Measurements from ENCODE around the gene IL1B.

The IL1B gene

DNA sequence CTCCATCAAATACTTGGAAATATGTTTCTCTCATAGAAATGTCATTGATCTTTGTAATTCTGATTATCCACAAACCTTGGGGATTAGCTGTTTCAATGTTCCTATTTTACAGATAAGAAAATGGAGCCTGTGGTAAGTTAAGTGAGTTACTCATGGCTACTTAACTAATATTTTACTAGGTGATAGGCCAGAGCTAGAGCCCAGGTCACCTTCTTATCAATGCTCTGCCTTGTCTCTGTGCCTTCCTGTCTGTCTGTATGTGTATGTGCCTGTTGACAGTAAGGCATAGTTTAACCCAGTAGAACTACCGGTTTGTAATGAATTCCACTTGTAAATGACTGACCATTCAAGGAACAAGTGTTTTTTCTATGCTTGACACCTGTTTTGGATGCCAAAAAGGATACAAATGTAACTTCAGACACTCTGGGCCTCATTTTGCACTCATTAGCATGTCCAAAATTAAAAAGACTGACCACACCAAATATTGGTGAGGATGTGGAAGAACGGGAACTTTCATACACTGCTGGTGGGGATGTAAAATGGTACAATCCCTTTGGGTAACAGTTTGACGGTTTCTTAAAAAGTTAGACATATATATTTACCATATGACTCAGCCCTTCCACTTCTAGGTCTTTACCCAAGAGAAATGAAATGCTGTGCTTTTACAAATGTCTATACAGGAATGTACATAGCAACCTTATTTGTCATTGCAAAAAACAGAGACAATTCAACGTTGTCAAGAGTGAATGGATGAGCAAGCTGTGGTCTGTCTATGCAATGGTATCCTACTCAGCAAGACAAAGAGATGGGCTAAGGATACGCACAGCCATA is 32.7 kb downstream of the IL1B start:
- DNase-seq = no peak

DNA sequence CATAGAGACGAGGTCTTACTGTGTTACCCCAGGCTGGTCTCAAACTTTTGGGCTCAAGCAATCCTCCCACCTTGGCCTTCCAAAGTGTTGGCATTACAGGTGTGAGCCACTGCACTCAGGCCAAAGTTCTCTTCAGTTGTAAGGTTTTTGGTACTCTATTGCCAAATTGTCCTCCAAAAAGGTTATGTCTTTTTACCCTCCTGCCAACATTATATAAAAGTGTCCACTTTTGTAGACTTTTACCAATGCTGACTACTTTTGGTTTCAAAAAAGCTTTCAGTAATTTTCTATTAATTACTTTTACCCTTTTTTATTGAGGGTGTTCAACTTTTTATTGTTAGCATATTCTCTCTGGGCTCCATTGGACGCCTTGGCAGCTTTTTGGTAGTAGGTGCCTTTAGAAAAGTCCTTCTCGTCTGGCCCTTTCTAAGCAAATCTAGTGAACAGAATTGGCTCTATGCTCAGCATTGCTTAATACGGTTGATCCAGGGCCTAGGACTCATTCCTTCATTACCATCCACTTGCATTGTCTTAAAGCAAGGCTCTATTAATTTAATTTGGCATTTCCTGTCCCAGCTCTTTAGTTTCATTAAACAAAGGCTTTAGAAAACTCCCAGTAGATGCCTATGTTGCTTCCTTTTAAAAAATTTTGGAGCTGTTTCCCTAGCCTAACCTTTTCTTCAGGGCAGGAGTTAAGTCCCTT is 35.5 kb downstream of the IL1B start:
- no peak for DNase-seq

DNA sequence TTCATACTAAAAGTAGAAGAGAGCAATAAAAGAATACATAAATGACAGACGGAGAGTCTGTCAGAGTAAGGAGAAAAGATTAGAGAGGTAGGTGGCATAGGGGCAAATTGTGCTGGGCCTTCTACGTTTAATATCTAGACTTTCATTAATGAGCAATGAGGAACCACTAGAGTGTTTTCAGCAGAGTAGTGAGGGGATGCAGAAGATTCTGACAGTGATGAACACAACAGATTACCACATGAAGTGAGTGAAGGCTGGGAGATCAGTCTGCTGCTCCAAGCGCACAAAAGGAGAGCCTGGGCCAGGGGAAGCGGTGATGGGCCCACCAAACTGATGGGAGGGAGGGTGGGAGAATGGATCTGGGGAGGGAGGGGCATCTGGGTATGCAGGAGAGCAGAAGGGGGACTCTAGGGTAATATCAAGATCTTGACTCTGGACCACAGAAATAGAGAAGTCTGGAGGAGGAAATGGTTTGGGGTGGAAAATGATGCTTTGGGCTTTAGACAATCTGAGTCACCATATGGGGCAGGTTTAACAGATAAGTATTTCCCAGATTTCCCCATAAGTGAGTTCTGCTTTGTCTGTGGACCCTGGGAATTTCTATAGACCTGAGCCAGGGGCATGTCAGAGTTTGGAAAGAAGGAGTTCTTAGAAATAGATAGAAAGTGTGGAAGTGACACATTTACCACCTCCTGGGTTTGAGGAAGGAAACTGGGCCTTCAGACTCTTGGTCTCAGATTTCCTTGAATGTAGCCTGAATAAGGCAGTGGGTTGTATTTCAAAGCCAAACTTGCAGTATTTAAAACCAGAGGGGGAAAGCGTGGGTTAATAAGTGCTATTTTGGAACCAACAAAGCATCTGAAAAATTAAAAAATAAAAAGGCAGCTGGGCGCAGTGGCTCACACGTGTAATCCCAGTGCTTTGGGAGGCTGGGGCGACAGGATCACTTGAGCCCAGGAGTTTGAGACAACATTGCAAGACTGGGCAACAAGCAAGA is 37.3 kb downstream of the IL1B start:
- DNase-seq = no peak

DNA sequence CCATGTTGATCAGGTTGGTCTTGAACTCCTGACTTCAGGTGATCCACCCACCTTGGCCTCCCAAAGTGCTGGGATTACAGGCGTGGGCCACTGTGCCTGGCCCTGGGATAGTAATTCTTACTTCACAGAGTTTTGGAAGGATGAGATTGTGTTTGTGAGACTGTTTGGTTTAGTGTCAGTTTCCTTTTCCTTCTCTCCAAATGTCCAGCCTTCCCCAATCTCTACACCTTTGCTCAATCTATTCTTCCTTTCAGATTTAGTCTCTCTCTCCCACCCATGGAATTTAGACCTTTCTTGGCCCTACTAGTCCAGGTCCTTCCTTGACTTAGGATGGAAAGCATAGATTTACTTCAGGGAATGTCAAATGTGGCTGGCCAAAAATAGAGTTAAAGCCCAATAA is 40.1 kb downstream of the IL1B start:
- no peak for DNase-seq

DNA sequence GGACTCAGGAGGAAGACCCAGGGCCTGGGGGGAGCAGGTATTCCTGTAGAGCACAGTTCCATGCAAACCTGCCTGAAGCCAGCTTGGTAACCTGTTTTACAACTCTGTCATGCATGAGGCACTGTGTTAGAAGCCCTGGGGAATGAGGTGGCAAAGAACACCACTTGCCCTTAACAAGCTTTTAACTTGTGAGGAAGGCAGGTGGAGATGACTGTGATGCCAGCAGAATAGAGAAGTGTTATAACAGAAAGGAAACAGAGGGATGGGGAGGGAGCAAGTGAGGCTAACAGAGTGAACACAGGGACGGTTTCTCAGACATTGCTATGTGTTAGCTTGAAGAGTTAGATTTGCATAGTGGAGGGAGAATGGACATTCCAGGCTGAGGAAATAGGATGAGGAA is 40.8 kb downstream of the IL1B start:
- no peak for DNase-seq

DNA sequence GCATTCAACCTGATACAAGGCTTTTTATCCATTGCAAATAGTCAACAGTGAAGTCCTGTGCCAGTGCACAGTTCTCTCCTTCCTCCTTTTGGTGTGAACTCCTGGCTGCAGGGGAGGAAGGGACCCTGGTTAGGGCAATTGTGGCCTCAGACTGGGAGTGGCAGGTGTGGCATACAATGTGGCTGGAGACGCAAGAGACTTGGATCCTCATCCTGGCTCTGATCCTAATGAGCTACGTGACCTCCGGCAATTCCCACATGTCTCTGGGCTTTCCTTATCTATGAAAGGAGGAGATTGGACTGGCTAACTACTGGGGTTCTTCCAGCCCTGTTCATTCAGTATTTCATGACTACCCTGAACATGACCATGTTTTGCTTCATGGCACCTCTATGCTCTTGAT is 41.7 kb downstream of the IL1B start:
- no peak for DNase-seq

DNA sequence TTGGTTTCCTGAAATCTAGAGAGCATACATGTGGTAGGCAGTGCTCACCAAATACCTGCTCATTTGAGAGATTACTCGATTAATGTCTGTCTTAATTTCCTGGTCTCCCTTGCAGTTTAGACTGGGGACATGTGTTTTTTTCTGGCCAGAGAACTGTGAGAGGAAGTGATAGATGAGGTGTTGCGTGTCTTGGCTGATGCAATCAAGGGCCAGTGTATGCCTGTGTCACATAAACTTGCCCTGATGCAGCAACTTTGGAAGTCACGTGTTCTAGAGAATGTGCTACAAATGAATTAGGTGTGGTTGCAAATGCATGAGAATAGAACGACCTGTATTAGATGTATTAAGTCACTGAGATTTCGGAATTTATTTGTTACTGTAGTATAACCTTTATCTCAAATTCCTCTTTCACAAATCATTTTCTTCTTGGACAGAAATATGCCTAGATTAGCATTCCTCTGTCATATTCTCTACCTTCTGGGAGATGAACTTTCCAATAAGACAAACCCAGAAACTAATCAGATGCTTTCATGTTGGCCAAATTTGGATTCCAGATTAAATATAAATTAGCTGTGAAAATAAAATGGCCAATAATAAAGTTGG is 42.3 kb downstream of the IL1B start:
- no peak for DNase-seq

DNA sequence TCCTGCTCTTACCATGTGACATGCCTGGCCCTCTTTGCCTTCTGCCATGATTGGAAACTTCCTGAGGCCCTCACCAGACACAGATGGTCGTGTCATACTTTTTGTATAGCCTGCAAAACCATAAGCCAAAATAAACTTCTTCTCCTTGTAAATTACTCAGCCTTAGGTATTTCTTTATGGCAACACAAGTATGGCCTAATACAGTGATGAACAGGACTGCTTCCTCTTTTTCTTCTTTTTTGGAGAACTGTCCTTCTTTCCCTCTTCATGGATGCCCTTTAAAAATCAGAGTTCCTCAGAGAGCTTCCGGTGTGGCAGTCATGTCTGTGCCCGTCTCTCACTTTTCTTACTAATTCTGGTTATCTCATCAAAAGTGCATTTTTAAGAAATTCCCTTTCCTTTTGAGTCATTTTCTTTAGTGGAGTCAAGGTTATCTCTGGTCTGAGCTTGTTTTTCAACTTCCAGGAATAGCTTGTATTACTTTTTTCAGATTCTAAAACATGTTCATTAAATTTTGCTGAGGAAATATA is 43.1 kb downstream of the IL1B start:
- no peak for DNase-seq

DNA sequence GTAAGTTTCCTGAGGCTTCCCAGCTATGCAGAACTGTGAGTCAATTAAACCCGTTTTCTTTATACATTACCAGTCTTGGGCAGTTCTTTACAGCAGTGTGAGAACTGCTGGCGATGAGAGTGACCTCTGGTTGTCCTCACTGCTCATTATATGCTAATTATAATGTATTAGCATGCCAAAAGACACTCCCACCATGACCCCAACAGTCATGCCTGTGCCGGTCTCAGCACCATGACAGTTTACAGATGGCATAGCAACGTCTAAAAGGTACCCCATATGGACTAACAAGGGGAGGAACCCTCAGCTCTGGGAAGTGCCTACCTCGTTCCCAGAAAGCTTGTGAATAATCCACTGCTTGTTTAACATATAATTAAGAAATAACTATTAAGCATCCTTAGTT is 44.2 kb downstream of the IL1B start:
- DNase-seq = no peak

DNA sequence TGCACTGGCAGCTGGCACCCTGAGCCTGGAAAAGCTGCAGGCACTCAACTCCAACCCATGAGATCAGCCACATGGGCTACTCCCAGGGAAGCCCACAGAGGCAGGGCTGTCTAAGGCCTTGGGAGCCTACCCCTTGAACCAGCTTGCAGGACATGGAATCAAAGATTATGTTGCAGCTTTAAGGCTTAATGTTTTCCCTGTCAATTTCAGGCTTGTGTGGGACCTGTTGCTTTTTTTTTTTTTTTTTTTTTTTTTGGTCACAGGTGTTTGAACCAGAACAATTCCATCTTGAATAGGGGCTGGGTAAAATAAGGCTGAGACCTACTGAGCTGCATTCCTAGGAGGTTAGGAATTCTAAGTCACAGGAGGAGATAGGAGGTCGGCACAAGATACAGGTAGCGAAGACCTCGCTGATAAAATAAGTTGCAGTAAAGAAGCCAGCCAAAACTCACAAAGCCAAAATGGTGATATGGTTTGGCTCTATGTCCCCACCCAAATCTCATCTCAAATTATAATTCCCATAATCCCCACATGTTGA is 44.8 kb downstream of the IL1B start:
- DNase-seq = no peak

DNA sequence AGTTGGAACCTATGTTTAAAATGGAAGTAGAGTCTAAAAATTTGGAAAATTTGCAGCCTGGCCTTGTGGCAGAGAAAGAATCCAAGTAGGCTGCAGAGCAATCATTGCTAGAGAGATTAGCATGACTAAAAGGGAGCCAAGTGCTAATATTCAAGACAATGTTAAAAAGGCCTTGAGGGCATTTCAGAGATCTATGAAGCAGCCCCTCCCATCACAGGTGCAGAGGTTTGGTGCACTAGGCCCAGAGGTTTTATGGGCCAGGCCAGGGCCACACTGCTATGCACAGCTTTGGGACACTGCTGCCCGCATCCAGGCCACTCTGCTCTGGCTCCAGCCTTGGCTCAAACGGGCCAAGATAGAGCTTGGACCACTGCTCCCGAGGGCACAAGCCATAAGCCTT is 45.6 kb downstream of the IL1B start:
- no peak for DNase-seq

DNA sequence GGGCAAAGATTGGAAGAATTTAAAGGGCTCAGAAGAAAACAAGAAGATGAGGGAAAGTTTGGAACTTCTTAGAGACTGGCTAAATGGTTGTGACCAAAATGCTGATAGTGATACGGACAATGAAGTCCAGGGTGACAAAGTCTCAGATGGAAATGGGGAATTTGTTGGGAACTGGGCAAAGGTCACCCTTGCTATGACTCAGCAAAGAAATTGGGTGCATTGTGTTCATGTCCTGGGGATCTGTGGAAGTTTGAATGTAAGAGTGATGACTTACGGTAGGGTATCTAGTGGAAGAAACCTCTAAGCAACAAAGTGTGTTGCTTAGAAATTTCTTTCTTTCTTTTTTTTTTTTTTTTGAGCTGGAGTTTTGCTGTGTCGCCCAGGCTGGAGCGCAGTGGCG is 46.3 kb downstream of the IL1B start:
- DNase-seq = no peak

DNA sequence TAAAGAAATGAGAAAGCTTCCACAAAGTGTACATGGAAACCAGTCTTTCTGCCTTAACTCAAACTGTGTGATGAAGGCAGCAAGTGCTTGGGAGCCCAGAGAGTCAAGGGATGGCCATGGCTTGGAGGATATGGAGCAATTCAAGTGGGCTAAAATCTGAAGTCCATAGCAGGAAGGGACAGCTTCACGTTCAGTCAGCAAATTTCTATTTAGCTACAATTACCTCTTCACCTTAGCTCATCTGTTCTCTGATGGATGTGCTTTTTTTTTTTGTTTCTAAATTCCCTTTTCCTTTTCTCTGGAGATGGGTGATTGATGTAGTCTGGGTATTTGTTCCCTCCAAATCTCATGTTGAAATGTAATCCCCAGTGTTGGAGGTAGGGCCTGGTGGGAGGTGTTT is 47.4 kb downstream of the IL1B start:
- no peak for DNase-seq

DNA sequence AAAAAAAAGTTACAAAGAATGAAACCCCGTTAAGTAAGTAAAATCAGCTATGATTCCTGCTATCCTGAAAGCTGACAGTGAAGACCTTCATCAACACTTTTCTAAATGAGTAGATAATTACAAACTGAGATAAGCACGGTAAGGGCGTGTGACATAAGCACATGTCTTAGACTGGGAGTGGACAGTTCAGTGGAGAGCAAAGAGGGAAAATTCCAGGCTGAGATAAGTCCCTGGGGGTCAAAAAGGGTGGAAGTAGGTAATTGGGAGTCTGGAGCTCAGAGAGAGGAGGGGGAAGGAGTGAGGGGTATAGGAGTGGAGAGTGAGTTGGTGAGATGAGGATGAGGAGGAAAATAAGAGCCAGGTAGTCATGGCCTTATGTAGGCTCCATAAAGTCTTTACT is 47.9 kb downstream of the IL1B start:
- DNase-seq = no peak

DNA sequence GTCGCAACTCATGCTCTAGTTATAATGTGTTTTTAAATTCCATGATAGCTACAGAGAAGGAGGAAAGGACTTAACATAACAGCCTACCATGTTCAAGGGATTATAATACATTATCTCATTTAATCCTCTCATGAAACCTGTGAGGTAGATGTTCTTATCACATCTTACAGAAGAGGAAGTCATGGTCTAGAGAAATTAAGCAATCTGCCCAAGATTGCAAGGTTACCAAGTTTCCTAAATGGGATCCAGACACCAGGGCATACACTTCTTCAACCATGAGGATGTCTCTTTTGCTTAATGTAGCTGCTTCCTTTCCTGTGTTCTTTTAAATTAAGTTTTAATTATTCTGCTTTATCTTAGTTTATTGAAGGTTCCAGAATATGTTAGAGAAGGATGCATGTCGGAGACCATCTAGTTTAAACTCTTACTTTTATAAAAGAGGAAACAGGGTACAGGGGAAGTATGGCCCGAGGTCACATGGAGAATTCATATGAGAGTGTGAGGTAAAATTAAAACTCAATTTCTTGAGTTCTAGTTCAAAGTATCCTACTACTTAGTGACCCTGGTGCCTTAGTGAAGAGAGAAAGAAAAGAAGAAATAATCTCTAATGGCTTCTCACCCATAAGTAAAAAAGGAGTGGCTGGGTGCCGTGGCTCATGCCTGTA is 48.7 kb downstream of the IL1B start:
- no peak for DNase-seq

DNA sequence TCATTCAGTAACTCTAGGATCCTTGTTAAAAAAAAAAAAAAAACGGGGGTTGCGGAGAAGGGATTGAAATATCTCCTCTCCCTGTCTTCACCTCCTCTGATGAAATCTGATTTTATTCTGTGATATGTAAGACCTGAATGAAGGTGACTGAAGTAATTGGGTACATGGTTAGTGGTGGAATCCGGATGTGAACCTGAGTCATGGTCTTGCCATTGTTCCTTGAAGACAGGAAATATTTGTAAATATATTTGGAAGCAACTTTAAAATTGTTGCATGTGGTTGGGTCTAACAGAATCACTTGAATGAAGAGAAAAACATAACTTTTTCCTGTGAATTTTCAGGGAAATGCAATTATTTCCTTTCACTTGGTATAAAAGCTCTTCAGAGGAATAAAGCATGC is 49.3 kb downstream of the IL1B start:
- no peak for DNase-seq

DNA sequence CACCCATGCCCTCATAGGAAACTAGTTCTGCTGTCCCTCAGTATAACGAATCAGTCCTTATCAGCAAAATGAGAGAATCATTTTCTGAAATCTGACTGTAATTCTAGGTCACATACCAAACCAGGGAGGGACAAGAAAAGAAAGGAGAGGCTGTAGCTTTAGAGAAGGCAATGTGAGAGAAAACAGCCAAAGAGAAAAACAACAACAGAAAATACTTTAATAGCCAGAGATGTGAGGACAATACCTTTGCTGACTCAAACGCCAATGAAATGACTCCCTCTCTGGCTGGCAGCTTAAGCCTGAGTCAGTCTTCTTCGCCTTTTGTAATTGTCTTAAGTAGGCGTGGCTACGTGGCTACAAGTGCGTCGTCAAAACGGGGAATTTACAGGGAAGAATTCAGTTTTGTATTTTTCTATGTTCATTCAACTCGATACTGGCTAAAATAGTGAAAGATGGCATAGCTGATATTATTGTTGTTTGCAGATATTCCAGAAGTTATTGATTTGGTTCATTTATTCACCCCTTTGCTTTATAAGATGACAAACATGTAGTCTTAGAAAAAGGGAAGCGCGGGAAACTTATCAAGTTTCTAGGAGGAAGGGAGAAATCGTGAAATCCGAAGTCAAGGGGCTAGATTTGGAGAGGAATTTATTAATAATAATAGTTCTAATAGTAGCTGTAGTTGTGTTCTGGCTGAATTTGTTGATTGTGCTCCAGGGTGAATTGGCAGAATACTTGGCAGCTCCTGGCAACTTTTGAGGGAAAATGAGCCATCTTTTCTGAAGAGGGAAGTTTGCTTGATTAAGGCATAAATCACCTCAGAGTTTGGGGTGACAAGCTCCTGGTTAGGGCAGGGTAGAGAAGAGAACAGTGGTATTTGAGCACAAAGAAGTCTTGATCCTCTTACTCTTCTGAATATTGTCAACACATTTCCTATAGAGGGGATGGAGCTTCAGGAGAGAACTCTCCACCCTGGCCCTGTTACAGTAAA is 52.1 kb downstream of the IL1B start, which contains the start of gene IL1A:
Gene IL1A, minus strand, starts transcription at position 295 of the 991 bp plus-strand sequence. CDS start 723 bp downstream, outside the sequence.
- no peak for DNase-seq

DNA sequence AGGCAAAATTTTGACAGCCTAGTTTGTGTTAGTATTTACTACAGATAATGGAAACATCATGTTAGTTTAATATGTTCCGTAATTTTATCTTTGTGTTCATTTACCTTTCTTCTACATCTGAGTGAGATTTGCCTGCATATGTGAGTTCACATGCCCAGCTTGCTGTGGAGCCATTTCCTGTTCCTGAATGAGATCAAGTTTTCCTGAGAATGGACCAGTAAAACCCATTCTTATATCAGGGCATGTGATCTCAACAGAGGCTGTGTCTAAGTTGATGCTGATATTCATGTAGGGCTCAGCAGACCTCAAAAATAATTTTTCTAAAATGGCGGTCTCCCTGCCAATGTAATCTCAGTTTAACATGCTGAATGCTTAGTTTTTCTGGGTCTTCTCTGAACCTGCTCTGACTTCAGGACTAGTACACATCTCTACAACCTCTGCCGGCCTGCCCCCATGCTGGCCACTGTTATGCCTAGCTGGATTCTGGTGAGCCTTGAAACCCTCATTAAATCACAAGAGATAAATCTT is 53.3 kb downstream of the IL1B start:
- DNase-seq = no peak

DNA sequence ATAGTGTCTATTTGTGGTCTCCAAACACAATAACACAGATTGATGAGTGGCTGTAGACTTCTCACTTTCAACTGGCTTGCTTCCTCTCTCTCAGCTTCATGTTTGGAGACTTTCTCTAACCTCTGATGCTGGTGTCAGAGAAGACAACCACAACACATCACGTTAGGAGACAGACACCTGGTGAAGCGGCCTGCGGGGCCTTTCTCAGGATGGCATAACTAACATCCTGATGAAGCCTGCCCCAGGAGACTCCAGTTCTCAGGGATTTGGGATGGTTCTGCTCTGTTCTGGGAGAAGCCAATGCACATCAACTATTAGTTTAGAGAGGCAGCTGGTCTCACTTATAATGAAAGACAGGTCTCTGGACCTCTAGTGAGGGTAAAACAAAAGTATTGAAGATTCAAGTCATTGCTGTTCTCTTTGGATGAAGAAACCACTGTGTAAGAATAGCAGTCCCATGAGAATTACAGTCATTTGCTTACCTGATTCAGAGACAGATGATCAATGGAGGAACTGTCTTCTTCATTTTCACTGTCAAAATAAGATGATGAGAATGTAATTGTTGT is 54.3 kb downstream of the IL1B start:
- no peak for DNase-seq

Measured in NCI-H1092 (cell line).